G401 (cell line): Measurements from ENCODE around the gene TMEM214. TPM values are rescaled to one million over a fixed set of nuclear protein-coding genes. Genes with fewer than 3 reads are reported as not detected.
A peak's percentile ranks its signal among the peaks of the same experiment; 100 is the strongest.
"Not testable (repeated sequence)": the region's sequence is repeated elsewhere in the genome, so short reads cannot be mapped to it uniquely, and the experiment has no call there.

Source experiments
- DNase-seq: peaks from one replicate; pipeline ENCODE4 v3.0.0-alpha.2; 2015; ENCODE audit warnings: low spot score
- in situ Hi-C: cut with HindIII; loops from 2 replicates; pipeline ENCODE4 v1.10.0; 2016; ENCODE audit warnings: low sequenced_read_pairs, mixed read lengths
- total RNA-seq: library from RNA; depleted of rRNA; stranded (reverse); fragments of >200 nt; shearing (Covaris generic); gene quantifications from 2 replicates; pipeline ENCODE4 v1.2.3, GENCODE V29; 2014

TMEM214 gene
- total RNA-seq, 1 experiment from 2014 or later, result 37.0 TPM

DNA sequence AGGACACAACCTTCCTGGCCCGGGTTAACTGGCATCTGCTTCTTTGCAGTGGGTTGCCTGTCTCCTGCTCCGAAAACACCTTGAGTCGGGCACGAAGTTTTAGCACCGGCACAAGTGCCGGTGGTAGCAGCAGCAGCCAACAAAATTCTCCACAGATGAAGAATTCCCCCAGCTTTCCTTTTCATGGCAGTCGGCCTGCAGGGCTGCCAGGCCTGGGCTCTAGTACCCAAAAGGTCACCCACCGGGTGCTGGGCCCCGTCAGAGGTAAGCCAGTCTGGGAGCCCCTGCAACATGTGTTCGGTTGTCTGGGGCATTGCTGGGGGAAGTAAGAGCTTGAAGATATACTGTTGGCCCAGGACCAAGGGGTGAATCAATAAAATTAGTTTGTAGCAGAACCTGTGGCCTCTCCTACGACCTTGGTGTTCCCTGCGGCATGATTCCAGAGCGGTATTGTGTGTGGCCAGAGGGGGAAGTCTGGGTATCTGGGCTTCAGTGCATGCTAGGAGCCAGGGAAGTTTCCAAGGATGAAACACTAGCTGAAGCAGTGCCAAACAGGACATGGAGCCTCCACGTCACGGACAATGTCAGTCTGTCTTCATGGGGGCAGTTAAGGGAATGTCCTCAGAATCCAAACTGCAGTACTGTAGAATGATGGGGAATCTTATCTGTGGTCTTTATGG lies 26.5 kb downstream of the TMEM214 start:
- in situ Hi-C loops, result no loop called here
- no peak for DNase-seq

DNA sequence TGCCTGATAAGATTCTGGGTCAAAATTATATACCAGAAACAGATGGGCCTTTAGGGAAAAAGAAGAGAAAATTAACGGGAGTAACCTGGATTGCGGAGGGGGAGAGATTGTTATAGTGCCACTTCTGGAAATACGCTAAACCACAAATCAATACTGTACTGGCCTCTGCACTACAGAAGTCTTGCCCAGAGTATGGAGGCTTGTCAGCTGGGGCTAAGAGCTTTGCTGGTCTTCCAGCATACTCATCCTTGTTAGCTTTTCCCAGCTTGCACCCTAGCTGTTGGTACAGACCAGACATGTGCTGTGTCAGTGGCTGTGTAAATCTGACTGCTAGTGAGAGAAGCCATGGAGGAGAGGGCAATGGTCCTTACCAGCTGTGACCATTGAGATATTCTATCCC lies 27.6 kb downstream of the TMEM214 start:
- in situ Hi-C loops, result no loop called here
- DNase-seq, result no peak

DNA sequence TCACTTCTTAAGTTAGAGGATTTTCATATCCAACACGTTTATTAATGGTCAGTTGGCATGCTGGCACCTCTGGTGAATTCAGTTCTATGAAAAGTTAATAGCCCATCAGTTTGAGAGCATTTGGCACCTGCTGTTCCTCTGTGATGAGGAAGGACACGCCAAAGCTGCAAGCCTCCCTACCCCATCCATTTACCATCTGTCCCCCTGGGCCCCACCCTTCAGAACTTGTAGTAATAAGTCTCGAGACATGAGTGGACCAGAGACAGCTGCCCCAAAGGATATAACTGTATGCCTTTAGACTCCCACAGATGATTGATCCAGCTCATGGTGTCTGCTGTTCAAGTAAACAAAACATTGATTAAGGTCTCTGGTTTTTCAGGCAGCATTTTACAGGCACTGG lies 32.4 kb downstream of the TMEM214 start:
- in situ Hi-C loops, result no loop called here
- no peak for DNase-seq

DNA sequence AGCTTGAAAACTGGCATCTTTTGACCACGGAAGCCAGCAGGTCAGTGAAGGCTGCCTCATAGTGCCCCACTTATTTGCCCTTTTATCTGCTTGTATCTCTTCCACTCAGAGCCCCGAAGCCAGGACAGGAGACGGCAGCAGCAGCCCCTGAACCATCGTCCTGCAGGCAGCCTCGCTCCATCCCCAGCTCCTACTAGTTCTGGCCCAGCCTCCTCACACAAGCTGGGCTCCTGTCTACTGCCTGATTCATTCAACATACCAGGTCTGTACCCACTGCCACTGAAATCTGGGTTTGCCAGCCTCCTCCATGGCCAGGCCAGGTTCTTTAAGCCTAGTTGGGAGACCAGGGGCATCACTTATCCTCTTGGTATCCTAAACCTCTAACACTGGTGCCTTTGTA lies 34.6 kb downstream of the TMEM214 start:
- no peak for DNase-seq
- in situ Hi-C loops, result no loop called here

GRCh38 chr2:27069436-27069835 lies 36.7 kb downstream of the TMEM214 start:
- in situ Hi-C loops, result no loop called here
- no peak for DNase-seq

GRCh38 chr2:27069961-27070618 lies 37.3 kb downstream of the TMEM214 start:
- in situ Hi-C loops, result no loop called here

GRCh38 chr2:27070653-27071276 lies 38.0 kb downstream of the TMEM214 start:
- in situ Hi-C loops, result no loop called here
- DNase-seq, result no peak

More at GRCh38 chr2:27069961-27070618, 37.3 kb downstream of the TMEM214 start:
- DNase-seq, result no peak

DNA sequence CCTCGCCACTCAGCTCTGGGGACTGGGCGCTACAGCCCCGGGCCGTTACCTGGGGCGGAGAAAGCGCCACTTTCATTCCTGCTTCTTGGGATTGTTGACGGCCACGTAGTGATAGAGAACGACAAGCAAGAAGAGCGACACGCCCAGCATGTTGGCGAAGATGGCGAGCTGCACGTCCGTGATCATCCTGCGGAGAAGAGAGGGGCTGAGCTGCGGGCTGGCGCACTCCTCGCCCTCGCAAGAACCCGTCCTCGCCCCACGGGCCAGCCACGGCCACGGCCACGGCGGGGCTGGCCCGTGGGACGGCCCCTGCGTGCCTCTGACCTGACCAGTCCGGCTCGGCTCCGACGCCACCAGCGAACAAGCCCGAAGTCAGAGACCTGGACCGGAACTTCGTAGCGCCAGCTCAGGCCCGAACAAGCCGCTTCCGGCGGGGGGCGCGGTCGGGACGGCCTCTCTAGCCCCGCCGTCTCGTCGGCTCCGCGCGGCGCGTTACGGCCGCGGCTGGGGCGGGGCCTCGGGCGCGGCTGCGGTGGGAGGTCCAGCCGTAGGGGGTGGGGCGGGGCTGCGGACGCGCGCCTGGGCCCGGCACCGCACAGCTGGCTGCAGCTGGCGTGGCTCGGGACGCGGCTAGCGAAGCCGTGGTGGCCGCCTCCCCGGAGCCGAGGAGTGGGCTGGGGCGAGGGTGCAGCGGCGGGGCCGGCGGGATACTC lies 38.7 kb downstream of the TMEM214 start, which contains the start of gene OST4:
Gene OST4 (minus strand): TSS at position 378 of the 713 bp plus-strand sequence.
- in situ Hi-C loops, result no loop called here
- peak; percentile 93 for DNase-seq

- in situ Hi-C loops, result no loop called here
- no peak for DNase-seq
Measured at GRCh38 chr2:27071990-27072830, 39.4 kb downstream of the TMEM214 start.

DNA sequence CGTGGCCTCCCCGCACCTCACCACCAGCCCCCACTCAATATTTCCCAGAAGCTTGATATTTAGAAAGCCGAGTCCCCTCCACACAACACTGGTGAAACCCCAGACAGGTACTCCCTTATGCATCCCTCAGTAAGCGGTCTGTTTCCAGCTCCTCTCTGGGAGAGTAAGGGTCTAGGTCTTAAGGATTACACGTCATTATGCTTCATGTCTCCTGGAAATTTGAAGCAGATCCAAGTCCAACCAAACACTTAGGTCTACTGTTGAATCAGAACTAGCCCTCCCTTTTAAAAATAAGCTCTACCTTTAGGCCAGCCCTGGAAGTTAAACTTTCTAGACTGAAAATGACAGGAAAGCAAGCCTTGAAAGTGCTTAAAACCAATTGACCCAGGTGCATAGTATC lies 40.2 kb downstream of the TMEM214 start:
- in situ Hi-C loops, result no loop called here
- DNase-seq, result no peak

- in situ Hi-C loops, result no loop called here
- no peak for DNase-seq
Measured at GRCh38 chr2:27073782-27074181, 41.0 kb downstream of the TMEM214 start.

DNA sequence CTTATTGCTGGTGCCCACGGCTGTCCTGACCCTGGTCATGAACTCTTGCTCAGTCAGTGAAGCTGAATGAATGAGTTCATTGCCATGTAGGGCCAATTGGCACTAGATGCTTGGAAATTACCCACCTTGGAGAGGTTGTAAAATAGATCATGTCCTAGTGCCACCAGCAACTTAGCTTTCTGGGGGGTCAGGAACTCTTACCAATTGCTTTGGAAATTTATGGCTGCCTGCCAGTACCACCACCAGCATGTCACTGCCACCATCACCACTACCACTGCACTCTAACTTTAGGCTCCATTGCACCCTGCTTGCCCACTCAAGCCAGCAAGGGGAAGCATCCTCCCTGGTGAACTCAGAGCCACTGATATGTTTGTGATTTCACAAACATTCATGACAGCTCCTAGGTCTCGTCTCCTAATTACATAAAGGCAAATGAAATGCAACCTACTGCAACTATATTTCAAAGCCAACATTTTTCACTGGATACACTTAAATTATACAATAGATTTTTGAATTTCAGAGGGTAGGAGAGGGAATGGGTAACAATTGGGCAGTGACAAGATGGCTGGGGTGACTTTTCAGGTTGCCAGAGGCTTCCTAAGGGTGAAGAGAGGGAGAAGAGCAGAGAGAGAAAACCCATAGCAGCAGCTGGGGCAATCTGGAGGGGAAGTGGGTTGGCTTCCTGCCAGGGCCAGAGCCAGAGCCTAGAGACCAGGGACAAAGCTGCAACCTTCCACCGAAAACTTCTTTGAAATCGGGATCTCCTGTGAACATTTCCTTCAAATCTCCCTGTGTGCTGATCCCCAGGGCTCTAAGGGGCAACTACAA lies 42.2 kb downstream of the TMEM214 start:
- no peak for DNase-seq
- in situ Hi-C loops, result no loop called here

GRCh38 chr2:27075566-27075871 lies 42.8 kb downstream of the TMEM214 start:
- DNase-seq, in situ Hi-C loops: not testable (repeated sequence)

DNA sequence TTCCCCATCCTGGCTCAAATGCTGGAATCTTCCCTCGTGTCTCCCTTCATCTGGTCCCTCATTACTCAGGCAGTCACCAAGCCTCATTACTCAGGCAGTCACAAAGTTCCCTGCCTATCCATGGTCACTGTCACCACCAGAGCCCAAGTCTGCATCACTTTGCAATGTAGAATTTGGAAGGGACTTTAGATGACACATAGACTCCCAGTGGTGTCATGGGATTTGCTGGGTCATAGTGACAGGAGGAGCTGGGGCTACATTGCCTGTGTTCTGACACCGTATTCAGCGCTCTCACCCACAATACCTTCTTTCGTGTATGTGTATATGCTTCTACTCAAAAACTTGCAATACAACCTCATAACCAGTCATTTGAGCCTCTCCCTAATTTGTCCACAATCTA lies 43.6 kb downstream of the TMEM214 start:
- in situ Hi-C loops, result no loop called here
- DNase-seq, result no peak

DNA sequence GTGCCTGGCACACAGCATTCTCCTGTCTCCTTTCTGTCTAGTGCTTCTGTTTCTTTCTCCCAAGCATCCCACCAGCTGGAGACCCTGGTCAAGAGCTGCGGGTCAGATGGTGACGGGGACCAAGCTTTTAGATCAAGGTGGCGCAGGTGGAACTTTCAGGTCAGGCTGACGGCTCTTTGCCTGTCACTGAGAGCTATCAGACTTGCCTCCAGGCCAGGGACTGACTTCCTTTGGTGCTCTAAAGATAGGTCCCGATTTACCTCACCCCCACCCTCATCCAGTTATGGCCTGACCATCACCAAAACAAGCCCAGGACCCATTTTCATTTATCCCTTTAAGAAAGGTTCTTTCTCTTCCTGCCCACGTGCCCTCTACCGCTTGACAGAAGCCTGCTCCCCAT lies 44.5 kb downstream of the TMEM214 start:
- no peak for DNase-seq
- in situ Hi-C loops, result no loop called here

- DNase-seq, result no peak
Measured at GRCh38 chr2:27078267-27079194, 45.8 kb downstream of the TMEM214 start, which contains the start of gene EMILIN1. Gene EMILIN1, plus strand, starts transcription at chr2:27078615. Its CDS starts 451 bp downstream, at chr2:27079066.

More at GRCh38 chr2:27078267-27079194, 45.8 kb downstream of the TMEM214 start, which contains the start of gene EMILIN1:
- in situ Hi-C loops, result no loop called here
